NOMO-1 treated with DMSO at 0.1 percent for 48 hours (cell line): ENCODE measurements around the gene BTN1A1.
"Not testable (repeated sequence)": the region's sequence is repeated elsewhere in the genome, so short reads cannot be mapped to it uniquely, and the experiment has no call there.

ENCODE experiments used
- DNase-seq: peaks from one replicate; lab custom pipeline; 2025; ENCODE audit not compliant: unreplicated experiment; lab: John Stamatoyannopoulos, UW

BTN1A1 gene, protein sequence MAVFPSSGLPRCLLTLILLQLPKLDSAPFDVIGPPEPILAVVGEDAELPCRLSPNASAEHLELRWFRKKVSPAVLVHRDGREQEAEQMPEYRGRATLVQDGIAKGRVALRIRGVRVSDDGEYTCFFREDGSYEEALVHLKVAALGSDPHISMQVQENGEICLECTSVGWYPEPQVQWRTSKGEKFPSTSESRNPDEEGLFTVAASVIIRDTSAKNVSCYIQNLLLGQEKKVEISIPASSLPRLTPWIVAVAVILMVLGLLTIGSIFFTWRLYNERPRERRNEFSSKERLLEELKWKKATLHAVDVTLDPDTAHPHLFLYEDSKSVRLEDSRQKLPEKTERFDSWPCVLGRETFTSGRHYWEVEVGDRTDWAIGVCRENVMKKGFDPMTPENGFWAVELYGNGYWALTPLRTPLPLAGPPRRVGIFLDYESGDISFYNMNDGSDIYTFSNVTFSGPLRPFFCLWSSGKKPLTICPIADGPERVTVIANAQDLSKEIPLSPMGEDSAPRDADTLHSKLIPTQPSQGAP

DNA sequence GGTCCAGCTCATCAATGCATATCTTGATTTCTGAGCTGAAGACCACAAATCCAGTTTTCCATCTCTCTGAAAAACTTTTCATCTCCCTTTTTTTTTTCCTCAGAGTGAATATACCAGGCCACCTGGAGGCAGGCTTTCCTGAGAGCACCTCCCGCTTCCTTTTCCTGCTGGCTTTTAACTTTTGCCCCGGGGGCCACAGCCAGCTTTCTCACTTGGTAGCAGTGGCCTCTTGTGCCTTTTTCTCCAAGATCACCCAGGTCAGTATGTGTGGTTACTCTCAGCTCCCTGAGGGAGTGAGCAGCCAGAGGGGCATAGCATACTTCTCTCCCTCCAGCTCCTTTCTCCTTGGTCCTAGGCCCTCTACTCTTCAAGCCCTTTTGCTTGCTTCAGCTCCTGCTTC lies at the start of gene BTN1A1:
BTN1A1 (plus strand) TSS at position 202 of the 400 bp plus-strand sequence. CDS start 984 bp downstream, outside the sequence.
- DNase-seq: no peak

DNA sequence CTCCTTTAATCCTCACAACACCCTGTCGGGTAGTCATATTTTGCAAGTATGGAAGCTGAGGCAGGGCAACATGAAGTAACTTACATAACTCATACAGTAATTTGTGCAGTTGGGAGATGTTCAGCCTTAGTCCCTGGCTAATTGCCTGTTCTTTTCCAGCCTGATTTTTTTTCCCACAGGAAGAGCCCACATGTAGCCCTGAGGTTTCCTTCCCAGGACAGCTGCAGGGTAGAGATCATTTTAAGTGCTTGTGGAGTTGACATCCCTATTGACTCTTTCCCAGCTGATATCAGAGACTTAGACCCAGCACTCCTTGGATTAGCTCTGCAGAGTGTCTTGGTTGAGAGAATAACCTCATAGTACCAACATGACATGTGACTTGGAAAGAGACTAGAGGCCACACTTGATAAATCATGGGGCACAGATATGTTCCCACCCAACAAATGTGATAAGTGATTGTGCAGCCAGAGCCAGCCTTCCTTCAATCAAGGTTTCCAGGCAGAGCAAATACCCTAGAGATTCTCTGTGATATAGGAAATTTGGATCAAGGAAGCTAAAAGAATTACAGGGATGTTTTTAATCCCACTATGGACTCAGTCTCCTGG lies 47.4 kb upstream of the BTN1A1 start:
- DNase-seq: no peak

DNA sequence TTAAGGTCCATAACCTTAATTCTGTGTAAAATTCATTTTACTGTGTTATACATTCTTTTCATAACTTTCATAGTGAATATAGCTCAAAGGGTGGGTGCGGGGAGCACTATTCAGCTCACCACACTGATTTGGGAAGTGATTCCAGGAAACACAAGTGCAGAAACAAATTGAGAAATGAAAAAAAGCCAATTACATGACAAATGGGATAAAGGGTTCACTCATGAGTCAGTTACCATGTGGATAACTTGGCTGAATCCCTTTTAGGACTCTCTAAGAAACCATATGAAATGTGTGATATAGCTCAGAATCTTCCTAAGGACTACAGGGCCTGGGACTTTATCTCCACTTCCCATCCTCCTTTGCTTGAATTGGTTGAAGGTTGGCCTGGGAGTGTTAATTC lies 45.5 kb upstream of the BTN1A1 start:
- DNase-seq: no peak

DNA sequence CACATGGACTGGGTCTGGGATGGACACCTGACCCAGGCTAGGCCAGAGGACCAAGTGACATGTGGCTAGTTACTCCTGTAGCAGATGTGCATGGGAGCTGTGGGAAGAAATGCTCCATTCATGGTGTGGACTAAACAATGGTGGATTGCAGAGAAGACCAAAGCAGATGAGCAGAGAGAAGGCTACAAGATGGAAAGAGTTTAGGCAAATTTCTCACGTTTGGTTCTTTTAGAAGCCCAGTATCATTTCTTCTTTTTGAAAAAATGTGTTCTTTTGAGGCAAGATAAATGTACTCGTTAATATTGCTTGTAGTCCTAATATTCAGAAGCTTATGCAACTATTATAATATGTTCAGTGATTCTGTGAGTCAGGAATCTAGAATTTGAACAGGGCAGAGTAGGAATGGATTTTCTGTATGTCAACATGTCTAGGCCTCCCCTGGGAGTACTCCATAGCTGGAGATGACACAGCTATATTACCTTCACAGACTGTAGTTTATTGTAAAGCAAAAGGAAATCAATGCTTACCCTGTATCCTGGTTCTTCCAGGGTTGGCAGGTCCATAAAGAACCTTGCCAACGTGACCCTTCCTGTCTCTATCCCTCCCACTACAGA lies 44.6 kb upstream of the BTN1A1 start:
- no peak for DNase-seq

DNA sequence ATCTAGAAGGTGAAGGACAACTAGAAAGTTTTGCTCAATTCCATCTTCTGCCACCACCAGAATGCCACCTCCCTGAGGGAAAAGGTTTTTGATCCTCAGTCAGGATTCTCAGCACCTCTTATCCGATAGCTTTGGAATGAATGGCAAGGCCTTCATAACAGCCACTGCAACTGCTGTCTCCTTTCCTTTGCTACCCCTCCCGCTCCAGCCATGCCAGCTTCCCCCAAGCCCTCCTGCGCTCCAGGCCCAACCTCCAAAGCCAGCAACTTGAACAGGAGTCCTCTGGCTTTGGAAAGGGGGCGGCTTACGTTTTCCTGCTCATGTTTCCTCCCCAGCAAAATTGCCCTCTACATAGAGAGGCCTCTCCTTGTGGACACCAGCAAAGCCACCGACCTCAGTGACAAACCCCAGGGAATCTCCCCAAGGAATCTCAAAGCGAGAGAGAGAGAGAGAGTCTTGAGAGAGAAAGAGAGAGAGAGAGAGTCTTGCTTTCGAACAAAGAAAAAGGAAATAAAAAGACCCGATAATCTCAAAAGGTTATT lies 42.8 kb upstream of the BTN1A1 start:
- DNase-seq: no peak

DNA sequence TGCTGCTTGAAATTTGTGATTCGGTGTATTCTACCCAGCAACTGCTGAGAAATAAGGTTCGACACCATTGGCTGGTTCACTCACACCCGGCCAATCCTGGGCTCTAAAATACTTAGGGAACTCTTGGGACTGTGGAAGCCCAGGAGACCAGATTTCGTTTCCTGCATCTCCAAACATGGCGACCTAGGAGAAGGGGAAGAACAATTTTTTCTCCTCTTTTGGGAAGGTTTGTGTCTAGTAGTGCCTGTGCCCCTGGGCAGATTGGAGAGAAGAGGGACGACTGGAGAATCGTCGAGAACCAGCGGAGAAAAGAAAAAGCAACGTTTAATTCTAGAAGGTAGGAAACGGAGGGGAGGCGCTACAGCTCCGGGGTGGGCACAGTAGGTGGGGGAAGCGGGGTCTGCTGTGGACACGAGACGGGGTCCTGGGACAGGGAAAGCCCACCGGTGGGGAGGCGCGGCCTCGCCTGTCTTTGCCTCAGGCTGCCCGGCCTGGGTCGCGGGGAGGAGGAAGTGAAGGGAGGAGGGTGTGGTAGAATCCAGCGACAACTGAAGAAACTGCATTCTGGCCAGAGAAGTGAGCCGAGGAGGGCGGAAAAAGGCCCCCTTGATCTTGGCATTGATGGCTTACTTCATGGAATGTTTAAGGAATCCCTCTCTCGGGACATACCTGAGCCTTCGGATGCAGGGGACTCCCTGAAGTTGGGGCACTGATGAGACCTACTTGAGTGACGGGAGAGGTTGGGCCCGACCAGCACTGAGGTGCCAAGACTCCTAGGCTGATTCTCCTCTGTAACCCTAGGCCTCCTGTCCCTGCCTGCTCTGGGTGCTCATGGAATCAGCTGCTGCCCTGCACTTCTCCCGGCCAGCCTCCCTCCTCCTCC lies 42.1 kb upstream of the BTN1A1 start, which contains the start of gene BTN2A1:
BTN2A1 (plus strand) TSS at position 150 of the 883 bp plus-strand sequence; CDS start at position 832, 682 bp downstream.
- peak; percentile 88 for DNase-seq

DNA sequence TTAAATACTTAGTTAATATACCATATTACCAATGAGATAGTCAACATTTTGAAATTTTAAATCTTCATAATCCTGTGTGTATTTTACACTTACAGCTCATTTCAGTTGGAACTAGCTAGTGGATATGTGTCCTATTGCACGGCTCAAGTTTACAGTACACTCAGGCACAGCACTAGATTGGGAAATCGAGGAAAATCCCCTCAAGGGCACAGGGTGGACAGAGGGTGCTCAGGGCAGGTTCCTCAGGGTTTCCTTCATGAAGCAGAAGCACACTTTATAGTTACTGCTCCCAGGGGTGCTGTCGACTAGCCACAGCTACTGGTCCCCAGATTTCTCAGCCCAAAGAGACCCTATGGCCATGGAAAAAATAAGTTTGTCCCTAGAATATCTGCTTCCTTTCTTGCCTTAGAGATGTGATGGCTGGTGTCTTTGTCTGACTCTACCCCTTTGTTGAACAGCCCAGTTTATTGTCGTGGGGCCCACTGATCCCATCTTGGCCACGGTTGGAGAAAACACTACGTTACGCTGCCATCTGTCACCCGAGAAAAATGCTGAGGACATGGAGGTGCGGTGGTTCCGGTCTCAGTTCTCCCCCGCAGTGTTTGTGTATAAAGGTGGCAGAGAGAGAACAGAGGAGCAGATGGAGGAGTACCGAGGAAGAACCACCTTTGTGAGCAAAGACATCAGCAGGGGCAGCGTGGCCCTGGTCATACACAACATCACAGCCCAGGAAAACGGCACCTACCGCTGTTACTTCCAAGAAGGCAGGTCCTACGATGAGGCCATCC lies 40.9 kb upstream of the BTN1A1 start:
- DNase-seq: no peak

DNA sequence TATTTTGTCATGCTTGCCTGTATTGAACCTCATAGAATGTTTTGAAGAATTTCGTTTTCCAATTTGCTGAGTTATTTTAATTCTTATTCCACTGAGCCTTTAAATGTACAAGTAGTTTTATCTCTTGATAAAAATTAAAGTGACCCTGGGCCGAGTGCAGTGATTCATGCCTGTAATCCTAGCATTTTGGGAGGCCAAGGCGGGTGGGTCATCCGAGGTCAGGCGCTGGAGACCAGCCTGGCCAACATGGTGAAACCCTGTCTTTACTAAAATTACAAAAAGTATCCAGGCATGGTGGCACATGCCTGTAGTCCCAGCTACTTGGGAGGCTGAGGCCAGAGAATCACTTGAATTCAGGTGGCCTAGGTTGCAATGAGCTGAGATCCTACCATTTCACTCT lies 38.8 kb upstream of the BTN1A1 start:
- DNase-seq: not testable (repeated sequence)

DNA sequence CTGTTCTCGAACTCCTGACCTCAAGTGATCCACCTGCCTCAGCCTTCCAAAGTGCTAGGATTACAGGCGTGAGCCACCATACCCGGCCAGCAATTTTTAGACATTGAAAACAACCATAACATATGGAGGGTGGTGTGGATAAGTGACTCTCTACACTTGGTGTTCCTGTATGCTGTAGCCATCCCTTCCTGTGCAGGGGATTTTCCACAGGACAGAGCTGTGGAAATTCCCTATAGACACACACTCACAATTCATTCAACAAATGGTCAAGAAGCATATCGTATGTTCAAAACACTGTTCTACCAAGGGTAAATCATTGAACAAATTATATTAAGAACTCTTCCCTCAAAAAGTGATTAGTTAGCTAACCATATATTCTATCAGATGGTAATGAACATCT lies 36.1 kb upstream of the BTN1A1 start:
- DNase-seq: no peak

DNA sequence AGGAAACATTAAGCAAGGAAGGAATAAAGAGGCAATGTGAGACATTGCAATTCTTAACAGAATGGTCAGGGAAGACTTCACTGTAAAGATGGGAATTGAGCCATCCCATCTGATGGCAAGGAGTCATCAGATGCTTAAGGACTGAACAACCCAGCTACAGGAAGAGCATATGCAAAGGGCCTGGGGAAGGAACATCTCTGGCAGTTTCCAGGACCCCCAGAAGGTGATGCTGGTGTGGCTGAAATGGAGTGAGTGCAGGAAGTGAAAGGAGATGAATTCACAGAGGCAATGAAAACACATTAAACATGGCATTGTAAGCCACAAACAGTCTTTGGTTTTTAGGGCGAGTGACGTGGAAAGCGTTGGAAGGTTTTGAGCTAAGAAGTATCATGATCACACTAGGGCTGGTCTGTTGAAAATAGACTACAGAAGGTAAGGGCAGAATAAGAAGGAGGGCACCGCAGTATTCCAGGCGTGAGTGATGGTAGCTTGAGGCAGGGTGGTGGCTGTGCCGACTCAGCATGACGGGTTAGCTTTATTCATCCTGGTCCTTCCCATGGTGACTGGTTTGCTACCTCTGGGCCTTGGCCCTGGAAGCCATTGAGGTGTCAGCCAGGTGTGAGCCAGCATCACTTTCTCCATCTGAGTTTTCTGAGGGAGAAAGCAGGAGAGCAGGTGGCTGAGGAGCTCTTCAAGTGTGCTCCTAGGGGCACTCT lies 35.5 kb upstream of the BTN1A1 start:
- no peak for DNase-seq

DNA sequence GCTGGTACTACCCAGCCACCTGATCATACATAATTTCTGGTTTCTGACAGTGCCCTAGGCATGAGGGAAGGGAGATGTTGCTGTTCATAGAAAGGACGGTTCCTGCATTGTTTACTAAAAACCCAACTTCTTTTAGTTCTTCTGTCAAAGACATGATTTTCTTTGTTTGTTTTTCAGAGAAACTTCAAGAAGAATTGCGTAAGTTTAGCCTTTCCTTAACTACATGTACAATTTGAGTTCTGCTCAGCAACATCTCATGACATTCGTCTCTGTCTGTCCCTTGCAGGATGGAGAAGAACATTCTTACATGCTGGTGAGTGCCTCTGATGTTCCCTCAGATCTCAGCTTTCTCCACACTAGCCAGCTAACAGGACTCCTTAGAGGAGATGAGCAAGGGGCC lies 34.3 kb upstream of the BTN1A1 start:
- no peak for DNase-seq

DNA sequence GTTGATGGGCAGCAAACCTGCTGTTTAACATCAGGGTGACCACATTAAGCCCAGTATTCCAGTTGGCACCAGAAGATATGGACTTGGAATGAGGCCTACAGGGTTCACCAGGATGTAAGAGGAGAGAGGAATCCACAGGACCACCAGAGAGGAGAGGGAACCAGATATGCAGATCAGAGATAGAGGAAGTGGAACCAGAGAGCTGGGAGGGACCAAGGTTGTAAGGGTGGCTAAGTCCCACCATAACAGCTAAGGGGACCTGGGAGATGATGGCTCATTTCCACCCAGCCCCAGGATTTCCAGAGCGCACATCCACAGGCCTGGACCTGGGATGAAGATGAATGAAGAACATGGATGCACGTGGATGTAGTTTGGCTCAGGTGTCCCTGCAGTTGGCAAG lies 31.3 kb upstream of the BTN1A1 start:
- no peak for DNase-seq

DNA sequence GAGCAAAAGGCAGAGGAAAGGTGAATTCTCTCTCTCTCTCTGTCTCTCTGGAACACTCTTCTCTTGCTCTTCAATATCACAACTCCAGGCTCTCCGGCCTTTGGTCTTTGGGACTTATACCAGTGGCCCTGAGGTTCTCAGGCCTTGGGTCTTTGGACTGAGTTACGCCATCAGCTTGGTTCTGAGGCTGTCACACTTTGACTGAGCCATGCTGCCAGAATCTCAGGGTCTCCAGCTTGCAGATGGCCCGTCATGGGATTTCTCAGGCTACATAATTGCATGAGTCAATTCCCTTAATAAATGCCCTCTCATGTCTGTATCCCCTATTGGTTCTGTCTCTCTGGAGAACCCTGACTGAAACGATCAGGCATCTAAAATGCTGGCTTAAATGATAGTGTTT lies 29.5 kb upstream of the BTN1A1 start:
- no peak for DNase-seq

DNA sequence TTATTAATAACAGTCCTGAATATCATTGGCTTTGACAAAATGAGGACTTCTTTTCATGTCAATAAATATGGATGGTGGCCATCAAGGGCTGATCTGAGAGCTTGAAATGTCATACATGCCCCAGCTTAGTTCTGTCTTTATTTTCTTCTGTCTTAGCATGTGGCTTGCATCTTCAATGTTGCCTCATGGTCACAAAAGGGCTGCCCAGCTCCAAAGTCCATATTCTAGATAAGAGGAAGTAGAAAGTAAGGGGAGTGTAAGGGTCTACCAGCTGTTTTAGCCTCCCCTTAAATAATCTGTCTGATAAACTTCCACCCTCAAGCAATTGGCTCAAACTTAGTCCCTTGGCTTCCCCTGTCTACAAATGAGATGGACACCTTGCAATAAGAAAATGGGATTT lies 28.1 kb upstream of the BTN1A1 start:
- DNase-seq: no peak

DNA sequence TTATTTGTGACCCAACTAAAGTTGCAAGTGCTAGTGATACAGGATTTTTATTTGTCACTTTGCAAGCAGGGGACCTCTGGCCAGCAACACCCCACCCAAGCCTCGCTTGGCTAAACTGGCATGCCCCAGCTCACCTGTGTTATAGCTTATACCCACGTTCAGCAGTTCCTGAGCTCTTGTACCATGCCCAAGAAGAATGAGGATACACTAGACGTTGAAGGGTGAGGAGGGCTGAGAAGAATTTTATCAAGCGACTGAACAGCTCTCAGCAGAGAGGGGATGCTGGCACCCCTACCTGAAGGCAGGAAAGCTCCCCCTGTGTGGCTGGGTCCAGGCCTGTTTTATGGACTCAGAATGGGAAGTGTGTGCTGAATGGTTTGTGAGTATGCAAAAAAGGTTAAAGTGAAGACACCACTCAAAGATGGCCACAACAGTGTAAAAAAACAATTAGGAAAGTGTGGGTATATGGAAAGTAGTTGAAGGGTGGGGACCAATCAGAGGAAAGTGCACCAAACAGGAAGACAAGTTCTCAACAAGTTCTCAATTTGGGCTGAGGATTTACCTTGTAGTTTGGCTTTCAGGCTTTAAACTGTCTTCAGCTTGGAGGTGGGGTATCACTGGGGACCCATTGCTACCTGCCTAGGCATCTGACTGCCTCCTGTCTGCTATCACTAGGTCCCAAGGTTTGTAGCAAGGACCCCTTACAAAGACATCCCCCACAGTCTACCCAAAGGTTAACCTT lies 27.4 kb upstream of the BTN1A1 start:
- DNase-seq: peak; percentile 33

DNA sequence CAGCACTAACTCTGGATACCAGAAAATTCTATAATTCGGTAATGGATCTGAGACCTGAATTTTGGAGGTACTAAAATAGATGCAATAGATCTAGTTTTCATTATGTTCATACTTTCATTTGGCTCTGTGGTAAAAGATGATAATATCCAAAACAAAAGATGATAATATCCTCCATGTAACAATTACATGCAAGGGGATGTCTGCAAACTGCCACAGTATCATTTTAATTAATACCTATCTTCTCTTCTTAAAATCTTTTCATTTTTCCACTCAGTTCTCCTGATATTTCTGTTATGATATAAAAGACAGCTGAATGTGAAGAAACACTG lies 26.7 kb upstream of the BTN1A1 start:
- DNase-seq: no peak

DNA sequence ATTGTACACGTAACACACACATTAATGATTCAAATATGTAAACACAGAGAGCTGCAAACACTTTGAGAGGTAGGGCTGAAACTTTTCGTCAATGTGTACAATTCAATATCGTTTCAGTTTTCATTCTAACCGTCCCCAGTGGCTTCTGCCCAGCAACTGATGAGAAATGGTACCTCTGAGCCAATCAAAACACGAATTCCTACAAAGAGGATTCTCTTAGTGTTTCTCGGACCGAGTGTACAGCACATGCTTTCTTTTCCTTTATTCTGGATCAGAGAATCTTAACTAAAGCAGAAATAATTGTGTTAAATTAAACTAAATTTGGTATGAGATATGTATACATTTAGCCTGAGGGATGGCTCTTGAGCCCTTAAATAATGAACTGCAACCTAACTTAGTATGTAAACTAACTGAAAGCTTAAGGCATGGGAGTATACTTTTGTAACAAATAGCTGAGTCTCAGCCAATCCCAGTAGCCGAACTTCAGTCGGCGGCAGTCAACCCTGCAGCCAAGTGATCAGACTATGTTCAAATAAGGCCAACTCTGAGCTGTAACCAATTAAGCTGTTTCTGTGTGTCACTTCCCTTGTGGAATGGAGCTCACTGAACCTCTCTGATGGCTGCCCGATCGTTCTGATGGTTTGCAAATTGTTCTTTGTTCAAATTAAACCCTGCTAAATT lies 26.2 kb upstream of the BTN1A1 start:
- peak; percentile 96 for DNase-seq

DNA sequence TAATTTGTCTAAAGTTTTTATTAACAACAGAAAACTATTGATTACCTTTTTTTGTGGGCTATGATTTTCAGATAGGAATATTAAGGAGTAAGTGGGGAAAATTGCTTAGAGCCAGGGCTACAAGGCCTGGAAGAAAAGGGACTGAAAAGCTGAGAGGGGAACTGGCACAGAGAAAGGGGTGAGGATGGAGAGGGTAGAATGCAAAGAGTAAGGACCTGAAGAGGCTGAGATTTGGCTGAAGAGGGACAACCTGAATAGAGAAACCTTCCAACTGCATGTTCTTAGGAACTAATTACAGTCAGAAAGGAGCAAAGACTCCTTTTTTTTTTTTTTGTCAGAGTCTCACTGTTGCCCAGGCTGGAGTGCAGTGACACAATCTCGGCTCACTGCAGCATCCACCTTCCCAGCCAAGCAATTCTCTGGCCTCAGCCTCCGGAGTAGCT lies 25.6 kb upstream of the BTN1A1 start:
- DNase-seq: no peak
